Measurements from ENCODE around the gene RHO. TPM values are rescaled to one million over a fixed set of nuclear protein-coding genes. Genes with fewer than 3 reads are reported as not detected.
"Not testable (repeated sequence)": the region's sequence is repeated elsewhere in the genome, so short reads cannot be mapped to it uniquely, and the experiment has no call there.

RHO gene
- total and polyA plus RNA-seq, 7 experiments from 2014 or later = not detected

- DNase-seq = no peak
- CTCF ChIA-PET = no interaction called here
- Mint-ChIP-seq H3K27me3 (no peaks in the 10 kb centered on the region), H3K9me3 (peaks cover 0 to 2% (median 0%) of the 10 kb centered on the region in 11 donors), H3K4me3 (no peak overlapping the region), H3K36me3 (peaks cover 0 to 36% (median 7%) of the 10 kb centered on the region in 5 donors), H3K27ac (no peak overlapping the region), H3K4me1 (peaks cover 0 to 8% (median 0%) of the 10 kb centered on the region in 7 donors)
- POLR2A ChIA-PET = no interaction called here
- H3K4me1 ChIP-seq (ENCODE audit: control insufficient read depth in 2 of 2, insufficient read depth in 2 of 2, low read length in 2 of 2) = peaks cover 0 to 9% of the 10 kb centered on the region in 2 donors
- peaks cover 0 to 5% (median 0%) of the 10 kb centered on the region in 3 experiments for H3K36me3 ChIP-seq (ENCODE audit: control insufficient read depth in 2 of 3, insufficient read depth in 3 of 3, low read length in 3 of 3)
- intact Hi-C loops (cut with micrococcal nuclease) = no loop called here
- no peak overlapping the region for H3K27ac ChIP-seq (ENCODE audit: low read depth, low read length)
- no peak for ATAC-seq
- H3K27me3 ChIP-seq (ENCODE audit: control insufficient read depth in 2 of 2, insufficient read depth in 2 of 2, low read length in 2 of 2) = no peaks in the 10 kb centered on the region
- H3K9me3 ChIP-seq (ENCODE audit: control insufficient read depth in 2 of 3, low read length in 3 of 3) = no peaks in the 10 kb centered on the region
- no peak overlapping the region for H3K4me3 ChIP-seq (ENCODE audit: low read length)
These were observed 14.7 kb upstream of the RHO start for GRCh38 chr3:129513705-129514104.

- ATAC-seq = no peak
- H3K36me3 ChIP-seq (ENCODE audit: control insufficient read depth in 2 of 3, insufficient read depth in 3 of 3, low read length in 3 of 3) = peaks cover 0 to 5% (median 0%) of the 10 kb centered on the region in 3 experiments
- no peak for DNase-seq
These were observed 14.3 kb upstream of the RHO start for GRCh38 chr3:129514110-129514509.

GRCh38 chr3:129514563-129514962 is 13.9 kb upstream of the RHO start:
- Mint-ChIP-seq H3K4me3 (no peak overlapping the region), H3K36me3 (peaks cover 0 to 31% (median 7%) of the 10 kb centered on the region in 5 donors), H3K9me3 (peaks cover 0 to 2% (median 0%) of the 10 kb centered on the region in 11 donors), H3K4me1 (peaks cover 0 to 8% (median 0%) of the 10 kb centered on the region in 7 donors), H3K27ac (no peak overlapping the region), H3K27me3 (no peaks in the 10 kb centered on the region)
- Histone ChIP-seq H3K4me3 (ENCODE audit: low read length) (no peak overlapping the region), H3K9me3 (ENCODE audit: control insufficient read depth in 2 of 3, low read length in 3 of 3) (no peaks in the 10 kb centered on the region), H3K27me3 (ENCODE audit: control insufficient read depth in 2 of 2, insufficient read depth in 2 of 2, low read length in 2 of 2) (no peaks in the 10 kb centered on the region), H3K36me3 (ENCODE audit: control insufficient read depth in 2 of 3, insufficient read depth in 3 of 3, low read length in 3 of 3) (peaks cover 0 to 5% (median 0%) of the 10 kb centered on the region in 3 experiments), H3K27ac (ENCODE audit: low read depth, low read length) (no peak overlapping the region), H3K4me1 (ENCODE audit: control insufficient read depth in 2 of 2, insufficient read depth in 2 of 2, low read length in 2 of 2) (peaks cover 0 to 9% of the 10 kb centered on the region in 2 donors)
- ChIA-PET CTCF (no interaction called here), POLR2A (no interaction called here)
- no peak for DNase-seq
- no peak for ATAC-seq
- intact Hi-C loops (cut with micrococcal nuclease) = no loop called here

More at GRCh38 chr3:129514110-129514509, 14.3 kb upstream of the RHO start:
- peaks cover 0 to 2% (median 0%) of the 10 kb centered on the region in 11 donors for H3K9me3 Mint-ChIP-seq
- Histone ChIP-seq H3K27me3 (ENCODE audit: control insufficient read depth in 2 of 2, insufficient read depth in 2 of 2, low read length in 2 of 2) (no peaks in the 10 kb centered on the region), H3K9me3 (ENCODE audit: control insufficient read depth in 2 of 3, low read length in 3 of 3) (no peaks in the 10 kb centered on the region), H3K4me1 (ENCODE audit: control insufficient read depth in 2 of 2, insufficient read depth in 2 of 2, low read length in 2 of 2) (peaks cover 0 to 9% of the 10 kb centered on the region in 2 donors), H3K27ac (ENCODE audit: low read depth, low read length) (no peak overlapping the region), H3K4me3 (ENCODE audit: low read length) (no peak overlapping the region)
- intact Hi-C loops (cut with micrococcal nuclease) = no loop called here
- peaks cover 0 to 35% (median 7%) of the 10 kb centered on the region in 5 donors for H3K36me3 Mint-ChIP-seq
- peaks cover 0 to 8% (median 0%) of the 10 kb centered on the region in 7 donors for H3K4me1 Mint-ChIP-seq
- POLR2A ChIA-PET = no interaction called here
- no peak overlapping the region for H3K27ac Mint-ChIP-seq
- CTCF ChIA-PET = no interaction called here
- H3K4me3 Mint-ChIP-seq = no peak overlapping the region
- no peaks in the 10 kb centered on the region for H3K27me3 Mint-ChIP-seq

GRCh38 chr3:129515108-129515820 is 13.2 kb upstream of the RHO start:
- H3K4me1 ChIP-seq (ENCODE audit: control insufficient read depth in 2 of 2, insufficient read depth in 2 of 2, low read length in 2 of 2); CTCF ChIA-PET; H3K27me3 Mint-ChIP-seq; H3K36me3 ChIP-seq (ENCODE audit: control insufficient read depth in 2 of 3, insufficient read depth in 3 of 3, low read length in 3 of 3); H3K27me3 ChIP-seq (ENCODE audit: control insufficient read depth in 2 of 2, insufficient read depth in 2 of 2, low read length in 2 of 2); H3K4me1 Mint-ChIP-seq; H3K27ac ChIP-seq (ENCODE audit: low read depth, low read length); DNase-seq; H3K4me3 ChIP-seq (ENCODE audit: low read length); ATAC-seq; H3K4me3 Mint-ChIP-seq; intact Hi-C loops (cut with micrococcal nuclease); H3K9me3 Mint-ChIP-seq; H3K9me3 ChIP-seq (ENCODE audit: control insufficient read depth in 2 of 3, low read length in 3 of 3); POLR2A ChIA-PET: not testable (repeated sequence)
- Mint-ChIP-seq H3K27ac (peak overlapping the region in 1 of 9 donors; percentile 86), H3K36me3 (peaks cover 0 to 31% (median 7%) of the 10 kb centered on the region in 5 donors)

GRCh38 chr3:129515821-129516432 is 12.5 kb upstream of the RHO start:
- H3K9me3 ChIP-seq (ENCODE audit: control insufficient read depth in 2 of 3, low read length in 3 of 3); DNase-seq; H3K36me3 ChIP-seq (ENCODE audit: control insufficient read depth in 2 of 3, insufficient read depth in 3 of 3, low read length in 3 of 3); POLR2A ChIA-PET; H3K27me3 ChIP-seq (ENCODE audit: control insufficient read depth in 2 of 2, insufficient read depth in 2 of 2, low read length in 2 of 2); H3K27me3 Mint-ChIP-seq; H3K27ac ChIP-seq (ENCODE audit: low read depth, low read length); H3K4me1 ChIP-seq (ENCODE audit: control insufficient read depth in 2 of 2, insufficient read depth in 2 of 2, low read length in 2 of 2); ATAC-seq; H3K4me3 Mint-ChIP-seq; H3K4me3 ChIP-seq (ENCODE audit: low read length); CTCF ChIA-PET; H3K9me3 Mint-ChIP-seq; intact Hi-C loops (cut with micrococcal nuclease); H3K4me1 Mint-ChIP-seq: not testable (repeated sequence)
- peaks cover 0 to 29% (median 7%) of the 10 kb centered on the region in 5 donors for H3K36me3 Mint-ChIP-seq
- peak overlapping the region in 1 of 9 donors; percentile 79 for H3K27ac Mint-ChIP-seq

GRCh38 chr3:129517516-129517915 is 10.9 kb upstream of the RHO start:
- ATAC-seq (no peak), DNase-seq (no peak)
- ChIA-PET CTCF (no interaction called here), POLR2A (no interaction called here)
- peaks cover 0 to 2% (median 0%) of the 10 kb centered on the region in 11 donors for H3K9me3 Mint-ChIP-seq
- H3K4me3 ChIP-seq (ENCODE audit: low read length) = no peak overlapping the region
- no peaks in the 10 kb centered on the region for H3K4me1 ChIP-seq (ENCODE audit: control insufficient read depth in 2 of 2, insufficient read depth in 2 of 2, low read length in 2 of 2)
- peak overlapping the region in 1 of 9 donors; percentile 65 for H3K27ac Mint-ChIP-seq
- H3K4me1 Mint-ChIP-seq = peaks cover 0 to under 1% (median 0%) of the 10 kb centered on the region in 7 donors
- H3K9me3 ChIP-seq (ENCODE audit: control insufficient read depth in 2 of 3, low read length in 3 of 3) = no peaks in the 10 kb centered on the region
- no peak overlapping the region for H3K27ac ChIP-seq (ENCODE audit: low read depth, low read length)
- H3K27me3 Mint-ChIP-seq = no peaks in the 10 kb centered on the region
- peaks cover 0 to 5% (median 0%) of the 10 kb centered on the region in 3 experiments for H3K36me3 ChIP-seq (ENCODE audit: control insufficient read depth in 2 of 3, insufficient read depth in 3 of 3, low read length in 3 of 3)
- intact Hi-C loops (cut with micrococcal nuclease) = no loop called here
- peaks cover 0 to 24% (median 3%) of the 10 kb centered on the region in 5 donors for H3K36me3 Mint-ChIP-seq
- H3K27me3 ChIP-seq (ENCODE audit: control insufficient read depth in 2 of 2, insufficient read depth in 2 of 2, low read length in 2 of 2) = no peaks in the 10 kb centered on the region
- H3K4me3 Mint-ChIP-seq = no peak overlapping the region
